Keratinocyte (primary cell): ENCODE results near the gene OR8B8. TPM values are rescaled to one million over a fixed set of nuclear protein-coding genes. Genes with fewer than 3 reads are reported as not detected.

ENCODE experiments used
- DNase-seq: peaks from one replicate; pipeline ENCODE4 v3.0.0-alpha.2; 2011; ENCODE audit warnings: low read depth, missing footprints, low spot score
- FAIRE-seq: peaks from 2 replicates; lab custom pipeline; 2011; peaks lifted over from hg19 to GRCh38; lab: Jason Lieb, UNC
- H2AFZ ChIP-seq: 2 replicates; pipeline ENCODE4 v1.6.0; 2012; ENCODE audit warnings: low read length, control low read depth, inconsistent platforms; ENCODE audit not compliant: control insufficient read depth
- H3K27ac ChIP-seq: 2 replicates; pipeline ENCODE4 v1.5.1; 2011; ENCODE audit warnings: low read length; ENCODE audit not compliant: control insufficient read depth, insufficient read depth
- H3K27me3 ChIP-seq: 3 replicates; pipeline ENCODE4 v1.6.0; 2011; ENCODE audit warnings: low read length; ENCODE audit not compliant: control insufficient read depth, insufficient read depth; ENCODE audit errors: extremely low read depth
- H3K36me3 ChIP-seq, 2 experiments: 2 replicates in 1 of 2; 3 replicates in 1 of 2; pipeline ENCODE4 v1.5.1; 2011; ENCODE audit warnings: low read length in 2 of 2, mild to moderate bottlenecking in 1 of 2; ENCODE audit not compliant: control insufficient read depth in 2 of 2, insufficient read depth in 2 of 2; ENCODE audit errors: extremely low read depth in 1 of 2
- H3K4me1 ChIP-seq: 3 replicates; pipeline ENCODE4 v1.5.1; 2011; ENCODE audit warnings: low read length; ENCODE audit not compliant: control insufficient read depth, insufficient read depth; ENCODE audit errors: extremely low read depth
- H3K4me2 ChIP-seq: 3 replicates; pipeline ENCODE4 v1.6.0; 2011; ENCODE audit warnings: low read depth, low read length; ENCODE audit not compliant: control insufficient read depth, insufficient read depth; ENCODE audit errors: extremely low read depth
- H3K4me3 ChIP-seq, 3 experiments: fragments of 200-600 bp in 1 of 3; sonication (generic) in 1 of 3; 2 replicates in 2 of 3; 3 replicates in 1 of 3; pipeline ENCODE4 v1.5.1; 2011 to 2016; ENCODE audit warnings: low read length in 3 of 3, mild to moderate bottlenecking in 3 of 3, control low read depth in 2 of 3, inconsistent platforms in 1 of 3, low read depth in 1 of 3, mixed read lengths in 1 of 3, mixed run types in 1 of 3, moderate library complexity in 1 of 3; ENCODE audit not compliant: control insufficient read depth in 2 of 3, insufficient read depth in 2 of 3; ENCODE audit errors: extremely low read depth in 1 of 3
- H3K79me2 ChIP-seq: 2 replicates; pipeline ENCODE4 v1.6.0; 2012; ENCODE audit warnings: low read length; ENCODE audit not compliant: control insufficient read depth, insufficient read depth
- H3K9ac ChIP-seq: 3 replicates; pipeline ENCODE4 v1.6.0; 2011; ENCODE audit warnings: low read length; ENCODE audit not compliant: control insufficient read depth, insufficient read depth; ENCODE audit errors: extremely low read depth
- H3K9me1 ChIP-seq: 3 replicates; pipeline ENCODE4 v1.6.0; 2011; ENCODE audit warnings: low read length; ENCODE audit not compliant: control insufficient read depth, insufficient read depth; ENCODE audit errors: extremely low read depth
- H3K9me3 ChIP-seq: 2 replicates; pipeline ENCODE4 v1.5.1; 2012; ENCODE audit warnings: low read depth, low read length; ENCODE audit not compliant: control insufficient read depth
- H4K20me1 ChIP-seq: 3 replicates; pipeline ENCODE4 v1.6.0; 2011; ENCODE audit warnings: low read length; ENCODE audit not compliant: control insufficient read depth, insufficient read depth; ENCODE audit errors: extremely low read depth
- EZH2 ChIP-seq: IDR thresholded peaks from one replicate; pipeline ENCODE4 v1.6.1; 2012; ENCODE audit warnings: inconsistent platforms, mild to moderate bottlenecking, low read length, moderate library complexity
- dilution Hi-C: fragments of 300-500 bp; cut with MboI; formaldehyde crosslinking; loops from one replicate; pipeline ENCODE4 v1.7.0; 2020; ENCODE audit warnings: low sequenced_read_pairs; ENCODE audit not compliant: extremely low pct_ligation_motif_present
- polyA plus RNA-seq, 5 experiments: library from polyadenylated mRNA; depleted of rRNA in 3 of 5; stranded (reverse) in 3 of 5; stranded (forward) in 1 of 5; unstranded in 1 of 5; fragments of >200 nt; gene quantifications; 1 replicate in 1 of 5; 2 replicates in 3 of 5; 3 replicates in 1 of 5; pipeline versions ENCODE4 v1.2.1 to v1.2.3, GENCODE V29; 2011 to 2012; ENCODE audit warnings: missing spikeins in 2 of 5, low read depth in 1 of 5, low replicate concordance in 1 of 5
- TF ChIP-seq, protein P1 (sequence below), 3 experiments: IDR thresholded peaks in 1 of 3; conservative IDR thresholded peaks in 1 of 3; optimal IDR thresholded peaks in 1 of 3; 2 replicates in 2 of 3; 3 replicates in 1 of 3; pipeline versions ENCODE3 to v1.5.1; 2011; ENCODE audit warnings: low read length in 3 of 3, mild to moderate bottlenecking in 3 of 3, moderate library complexity in 2 of 3, control low read depth in 1 of 3, inconsistent platforms in 1 of 3; ENCODE audit not compliant: insufficient read depth in 2 of 3; ENCODE audit errors: extremely low read depth in 1 of 3

The OR8B8 gene
- polyA plus RNA-seq, 1 donor (not counting 4 experiments of a cell fraction or from before 2014, with no cell fraction given), result not detected

- no peaks in the 10 kb centered on the region for H3K27me3 ChIP-seq
- DNase-seq (no peak), FAIRE-seq (no peak)
- no peaks in the 10 kb centered on the region for H3K4me1 ChIP-seq
- no peaks in the 10 kb centered on the region for H4K20me1 ChIP-seq
- H3K4me2 ChIP-seq, result no peak overlapping the region
- H3K27ac ChIP-seq, result no peak overlapping the region
- H3K9me1 ChIP-seq, result no peaks in the 10 kb centered on the region
- dilution Hi-C loops, result no loop called here
- H3K9ac ChIP-seq, result no peak overlapping the region
- no peak for TF ChIP-seq EZH2
- TF ChIP-seq, protein P1, sequence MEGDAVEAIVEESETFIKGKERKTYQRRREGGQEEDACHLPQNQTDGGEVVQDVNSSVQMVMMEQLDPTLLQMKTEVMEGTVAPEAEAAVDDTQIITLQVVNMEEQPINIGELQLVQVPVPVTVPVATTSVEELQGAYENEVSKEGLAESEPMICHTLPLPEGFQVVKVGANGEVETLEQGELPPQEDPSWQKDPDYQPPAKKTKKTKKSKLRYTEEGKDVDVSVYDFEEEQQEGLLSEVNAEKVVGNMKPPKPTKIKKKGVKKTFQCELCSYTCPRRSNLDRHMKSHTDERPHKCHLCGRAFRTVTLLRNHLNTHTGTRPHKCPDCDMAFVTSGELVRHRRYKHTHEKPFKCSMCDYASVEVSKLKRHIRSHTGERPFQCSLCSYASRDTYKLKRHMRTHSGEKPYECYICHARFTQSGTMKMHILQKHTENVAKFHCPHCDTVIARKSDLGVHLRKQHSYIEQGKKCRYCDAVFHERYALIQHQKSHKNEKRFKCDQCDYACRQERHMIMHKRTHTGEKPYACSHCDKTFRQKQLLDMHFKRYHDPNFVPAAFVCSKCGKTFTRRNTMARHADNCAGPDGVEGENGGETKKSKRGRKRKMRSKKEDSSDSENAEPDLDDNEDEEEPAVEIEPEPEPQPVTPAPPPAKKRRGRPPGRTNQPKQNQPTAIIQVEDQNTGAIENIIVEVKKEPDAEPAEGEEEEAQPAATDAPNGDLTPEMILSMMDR (optimal IDR thresholded peaks at IDR 0.05 in 1 of 3, IDR thresholded peaks at IDR 0.05 in 1 of 3, conservative IDR thresholded peaks at IDR 0.05 in 1 of 3; ENCODE audit: extremely low read depth in 1 of 3, insufficient read depth in 2 of 3, low read length in 3 of 3), result no peak
- no peaks in the 10 kb centered on the region for H3K79me2 ChIP-seq
- H3K4me3 ChIP-seq, result no peak overlapping the region
- H3K36me3 ChIP-seq, result no peaks in the 10 kb centered on the region
- no peak overlapping the region for H2AFZ ChIP-seq
- H3K9me3 ChIP-seq, result no peaks in the 10 kb centered on the region
Measured at GRCh38 chr11:124446916-124447315, 1.4 kb upstream of the OR8B8 start.

DNA sequence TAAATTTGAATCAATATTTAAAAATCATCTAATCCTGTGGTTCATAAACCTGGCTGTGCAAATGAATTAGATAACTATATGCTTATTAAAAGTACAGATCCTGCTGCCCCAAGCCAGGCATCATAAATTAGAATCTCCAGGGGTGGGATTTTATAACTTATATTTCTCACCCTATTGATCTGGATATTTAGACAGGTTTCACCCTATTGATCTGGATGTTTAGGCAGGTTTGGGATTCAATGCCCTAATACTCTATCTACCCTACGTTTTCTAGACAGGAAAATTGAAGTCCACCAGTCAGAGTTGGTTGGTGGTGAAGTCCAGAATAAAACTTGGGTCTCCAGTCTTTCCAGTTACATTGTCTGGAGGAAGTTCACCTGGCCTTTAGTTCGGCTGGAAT lies 2.6 kb downstream of the OR8B8 start:
- Histone ChIP-seq H3K4me1 (no peaks in the 10 kb centered on the region), H3K27ac (no peak overlapping the region), H3K4me3 (no peak overlapping the region), H3K4me2 (no peak overlapping the region), H3K9ac (no peak overlapping the region), H3K36me3 (no peaks in the 10 kb centered on the region), H3K9me1 (no peaks in the 10 kb centered on the region), H4K20me1 (no peaks in the 10 kb centered on the region), H3K9me3 (no peaks in the 10 kb centered on the region), H3K27me3 (no peaks in the 10 kb centered on the region), H2AFZ (no peak overlapping the region), H3K79me2 (no peaks in the 10 kb centered on the region)
- TF ChIP-seq, protein P1 (optimal IDR thresholded peaks at IDR 0.05 in 1 of 3, IDR thresholded peaks at IDR 0.05 in 1 of 3, conservative IDR thresholded peaks at IDR 0.05 in 1 of 3; ENCODE audit: extremely low read depth in 1 of 3, insufficient read depth in 2 of 3, low read length in 3 of 3), result no peak
- TF ChIP-seq EZH2, result no peak
- FAIRE-seq, result no peak
- no peak for DNase-seq
- dilution Hi-C loops, result no loop called here
